Osteoblast (primary cell): ENCODE results near the gene TLK1. TPM values are rescaled to one million over a fixed set of nuclear protein-coding genes. Genes with fewer than 3 reads are reported as not detected.

ENCODE experiments used
- DNase-seq: peaks from one replicate; pipeline ENCODE4 v3.0.0; 2011; ENCODE audit warnings: low spot score, mixed read lengths; ENCODE audit not compliant: insufficient read length; ENCODE audit errors: missing footprints
- H2AFZ ChIP-seq: 2 replicates; pipeline ENCODE4 v1.6.0; 2011; ENCODE audit warnings: mild to moderate bottlenecking, low read length
- H3K27ac ChIP-seq: 2 replicates; pipeline ENCODE4 v1.5.1; 2011; ENCODE audit warnings: mild to moderate bottlenecking, low read depth, low read length, moderate library complexity
- H3K27me3 ChIP-seq: 2 replicates; pipeline ENCODE4 v1.6.0; 2012; ENCODE audit warnings: mild to moderate bottlenecking, control low read depth, inconsistent platforms, low read length, moderate library complexity; ENCODE audit not compliant: insufficient read depth
- H3K36me3 ChIP-seq: 2 replicates; pipeline ENCODE4 v1.5.1; 2011; ENCODE audit warnings: mild to moderate bottlenecking, low read length, control low read depth, moderate library complexity; ENCODE audit not compliant: insufficient read depth
- H3K4me1 ChIP-seq: 2 replicates; pipeline ENCODE4 v1.5.1; 2011; ENCODE audit warnings: mild to moderate bottlenecking, low read length, control low read depth, moderate library complexity; ENCODE audit not compliant: insufficient read depth
- H3K4me2 ChIP-seq: 2 replicates; pipeline ENCODE4 v1.6.0; 2011; ENCODE audit warnings: mild to moderate bottlenecking, low read length; ENCODE audit not compliant: insufficient read depth
- H3K4me3 ChIP-seq: fragments of 200-600 bp; sonication (generic); 3 replicates; pipeline ENCODE4 v1.5.1; 2012; ENCODE audit warnings: mild to moderate bottlenecking, low read length, inconsistent platforms; ENCODE audit not compliant: insufficient read depth
- H3K79me2 ChIP-seq: 2 replicates; pipeline ENCODE4 v1.6.0; 2012; ENCODE audit warnings: mild to moderate bottlenecking, low read length, control low read depth, inconsistent platforms; ENCODE audit not compliant: insufficient read depth
- H3K9me3 ChIP-seq: 2 replicates; pipeline ENCODE4 v1.5.1; 2011; ENCODE audit warnings: low read depth, low read length, control low read depth
- H4K20me1 ChIP-seq: 2 replicates; pipeline ENCODE4 v1.6.0; 2012; ENCODE audit warnings: mild to moderate bottlenecking, low read length, control low read depth; ENCODE audit not compliant: insufficient read depth
- CTCF ChIP-seq: IDR thresholded peaks from 2 replicates; pipeline ENCODE4 v1.5.1; 2011; ENCODE audit warnings: mild to moderate bottlenecking, low read depth, low read length, moderate library complexity; ENCODE audit errors: extremely low read depth
- total RNA-seq: library from RNA; depleted of rRNA; stranded (reverse); fragments of >200 nt; gene quantifications from 2 replicates; pipeline ENCODE4 v1.2.3, GENCODE V29; 2012

Gene TLK1
- total RNA-seq, 1 donor: 22.1 TPM

- Histone ChIP-seq H3K9me3 (no peaks in the 10 kb centered on the region), H4K20me1 (no peaks in the 10 kb centered on the region), H3K27me3 (no peaks in the 10 kb centered on the region), H3K4me1 (peaks cover 4% of the 10 kb centered on the region), H3K4me2 (no peak overlapping the region), H3K79me2 (no peaks in the 10 kb centered on the region), H3K27ac (no peak overlapping the region), H3K36me3 (peaks cover 22% of the 10 kb centered on the region), H3K4me3 (no peak overlapping the region), H2AFZ (no peak overlapping the region)
- no peak for TF ChIP-seq CTCF
- DNase-seq: no peak
These were observed 104.4 kb downstream of the TLK1 start for GRCh38 chr2:171056307-171056706.

- Histone ChIP-seq H3K4me2 (no peak overlapping the region), H3K27me3 (no peaks in the 10 kb centered on the region), H3K36me3 (peaks cover 30% of the 10 kb centered on the region), H3K79me2 (no peaks in the 10 kb centered on the region), H2AFZ (no peak overlapping the region), H3K27ac (no peak overlapping the region), H3K4me1 (no peaks in the 10 kb centered on the region), H3K4me3 (no peak overlapping the region), H4K20me1 (no peaks in the 10 kb centered on the region), H3K9me3 (no peaks in the 10 kb centered on the region)
- TF ChIP-seq CTCF: no peak
- no peak for DNase-seq
These were observed 111.0 kb downstream of the TLK1 start for GRCh38 chr2:171049691-171050090.

- no peak for DNase-seq
- Histone ChIP-seq H3K4me3 (no peak overlapping the region), H2AFZ (no peak overlapping the region), H3K27ac (no peak overlapping the region), H3K9me3 (no peaks in the 10 kb centered on the region), H3K4me1 (no peaks in the 10 kb centered on the region), H3K27me3 (no peaks in the 10 kb centered on the region), H3K79me2 (no peaks in the 10 kb centered on the region), H4K20me1 (no peaks in the 10 kb centered on the region), H3K36me3 (peaks cover 29% of the 10 kb centered on the region), H3K4me2 (no peak overlapping the region)
- TF ChIP-seq CTCF: no peak
These were observed 114.6 kb downstream of the TLK1 start for GRCh38 chr2:171046048-171046560.

GRCh38 chr2:171044416-171044815 is 116.3 kb downstream of the TLK1 start:
- Histone ChIP-seq H3K36me3 (peaks cover 29% of the 10 kb centered on the region), H3K27me3 (no peaks in the 10 kb centered on the region), H3K4me2 (no peak overlapping the region), H3K79me2 (no peaks in the 10 kb centered on the region), H3K4me3 (no peak overlapping the region), H3K9me3 (no peaks in the 10 kb centered on the region), H2AFZ (no peak overlapping the region), H3K4me1 (no peaks in the 10 kb centered on the region), H4K20me1 (no peaks in the 10 kb centered on the region), H3K27ac (no peak overlapping the region)
- no peak for TF ChIP-seq CTCF
- no peak for DNase-seq
